GM12872 (cell line): ENCODE data around the gene KCNA2.

ENCODE experiments used
- CTCF ChIP-seq: IDR thresholded peaks from 3 replicates; pipeline ENCODE4 v1.5.1; 2011; ENCODE audit warnings: low read depth, mild to moderate bottlenecking, low read length, moderate library complexity; ENCODE audit not compliant: insufficient read depth

KCNA2 gene

GRCh38 chr1:110588486-110588885, 17.7 kb downstream of the KCNA2 start:
- no peak for TF ChIP-seq CTCF

- no peak for TF ChIP-seq CTCF
Measured at GRCh38 chr1:110587906-110588305, 18.3 kb downstream of the KCNA2 start.

GRCh38 chr1:110585481-110585880, 20.7 kb downstream of the KCNA2 start:
- TF ChIP-seq CTCF: no peak

GRCh38 chr1:110584045-110584444, 22.1 kb downstream of the KCNA2 start:
- TF ChIP-seq CTCF: no peak

GRCh38 chr1:110583505-110583904, 22.7 kb downstream of the KCNA2 start:
- TF ChIP-seq CTCF: no peak

- TF ChIP-seq CTCF: no peak
Measured at GRCh38 chr1:110582378-110582777, 23.8 kb downstream of the KCNA2 start.

GRCh38 chr1:110581682-110582145, 24.4 kb downstream of the KCNA2 start:
- no peak for TF ChIP-seq CTCF

- TF ChIP-seq CTCF: no peak
Measured at GRCh38 chr1:110580244-110580643, 25.9 kb downstream of the KCNA2 start.
